Liver (tissue), 9 donors: Measurements from ENCODE around the gene JMJD4. TPM values are rescaled to one million over a fixed set of nuclear protein-coding genes. Genes with fewer than 3 reads are reported as not detected.

Experiments used
- DNase-seq: peaks from one replicate; pipeline ENCODE4 v3.0.0-alpha.2; 2017; ENCODE audit warnings: low spot score
- H3K27ac ChIP-seq, 2 donors: one replicate each; pipeline ENCODE4 v1.7.0; 2013; ENCODE audit warnings: inconsistent platforms in 2 of 2, low read length in 2 of 2, control low read depth in 1 of 2, low read depth in 1 of 2, mild to moderate bottlenecking in 1 of 2
- H3K27me3 ChIP-seq, 4 donors: one replicate each; pipeline versions ENCODE4 v1.6.1 to v1.7.0; 2013; ENCODE audit warnings: low read length in 3 of 4, inconsistent platforms in 1 of 4, mild to moderate bottlenecking in 1 of 4, moderate library complexity in 1 of 4; ENCODE audit not compliant: control insufficient read depth in 4 of 4, insufficient read depth in 4 of 4
- H3K36me3 ChIP-seq, 4 donors: one replicate each; pipeline versions ENCODE4 v1.6.1 to v1.7.0; 2013; ENCODE audit warnings: low read length in 3 of 4, mild to moderate bottlenecking in 3 of 4, low read depth in 1 of 4, moderate library complexity in 1 of 4; ENCODE audit not compliant: control insufficient read depth in 4 of 4, insufficient read depth in 3 of 4
- H3K4me1 ChIP-seq, 4 donors: one replicate each; pipeline versions ENCODE4 v1.6.1 to v1.7.0; 2013; ENCODE audit warnings: low read length in 3 of 4, mild to moderate bottlenecking in 3 of 4, moderate library complexity in 1 of 4; ENCODE audit not compliant: control insufficient read depth in 4 of 4, insufficient read depth in 4 of 4
- H3K4me3 ChIP-seq, 3 donors: one replicate each; pipeline versions ENCODE4 v1.6.1 to v1.7.0; 2013; ENCODE audit warnings: low read length in 3 of 3, control low read depth in 1 of 3, low read depth in 1 of 3, mild to moderate bottlenecking in 1 of 3
- H3K9ac ChIP-seq, 2 donors: one replicate each; pipeline ENCODE4 v1.7.0; 2013; ENCODE audit warnings: low read length in 2 of 2, mild to moderate bottlenecking in 2 of 2, moderate library complexity in 2 of 2, control low read depth in 1 of 2, low read depth in 1 of 2
- H3K9me3 ChIP-seq, 4 donors: one replicate each; pipeline versions ENCODE4 v1.6.1 to v1.7.0; 2013; ENCODE audit warnings: low read length in 3 of 4; ENCODE audit not compliant: control insufficient read depth in 4 of 4
- EGR1 ChIP-seq, 2 donors: IDR thresholded peaks; 2 replicates each; pipeline ENCODE4 v1.6.1; 2016 to 2018; ENCODE audit warnings: antibody characterized with exemption in 2 of 2, low read depth in 2 of 2
- FOXA1 ChIP-seq: IDR thresholded peaks from 2 replicates; pipeline ENCODE4 v1.6.1; 2016; ENCODE audit warnings: antibody characterized with exemption
- GABPA ChIP-seq, 2 donors: IDR thresholded peaks in 1 of 2; conservative IDR thresholded peaks in 1 of 2; 2 replicates each; pipeline ENCODE4 v1.6.1; 2016; ENCODE audit warnings: antibody characterized with exemption in 2 of 2, mild to moderate bottlenecking in 1 of 2, moderate library complexity in 1 of 2
- HNF4G ChIP-seq: IDR thresholded peaks from 2 replicates; pipeline ENCODE4 v1.6.1; 2016; ENCODE audit warnings: antibody characterized with exemption
- JUND ChIP-seq, 2 donors: IDR thresholded peaks; 2 replicates each; pipeline ENCODE4 v1.6.1; 2016; ENCODE audit warnings: antibody characterized with exemption in 2 of 2
- NR2F2 ChIP-seq: IDR thresholded peaks from 2 replicates; pipeline ENCODE4 v1.6.1; 2016; ENCODE audit warnings: antibody characterized with exemption
- RAD21 ChIP-seq, 2 donors: IDR thresholded peaks; 2 replicates each; pipeline ENCODE4 v1.6.1; 2016; ENCODE audit warnings: antibody characterized with exemption in 2 of 2, mild to moderate bottlenecking in 2 of 2
- REST ChIP-seq: IDR thresholded peaks from 2 replicates; pipeline ENCODE4 v1.6.1; 2016; ENCODE audit warnings: antibody characterized with exemption, mild to moderate bottlenecking
- RXRA ChIP-seq, 2 donors: IDR thresholded peaks; 2 replicates each; pipeline ENCODE4 v1.6.1; 2017 to 2018; ENCODE audit warnings: antibody characterized with exemption in 2 of 2, mild to moderate bottlenecking in 1 of 2
- SP1 ChIP-seq: IDR thresholded peaks from 2 replicates; pipeline ENCODE4 v1.6.1; 2018; ENCODE audit warnings: antibody characterized with exemption, mild to moderate bottlenecking
- TAF1 ChIP-seq: conservative IDR thresholded peaks from 2 replicates; pipeline ENCODE4 v1.6.1; 2016; ENCODE audit warnings: antibody characterized with exemption, mild to moderate bottlenecking
- YY1 ChIP-seq: IDR thresholded peaks from 2 replicates; pipeline ENCODE4 v1.6.1; 2016; ENCODE audit warnings: antibody characterized with exemption, mild to moderate bottlenecking
- WGBS: extraction: QIAGEN DNeasy Blood & Tissue Kit; methylation state at CpG from one replicate; pipeline ENCODE4 v1.1.7; 2013; 5-methylcytosine and 5-hydroxymethylcytosine counted together
- polyA plus RNA-seq, 2 donors: library from polyadenylated mRNA; stranded (reverse) in 1 of 2; unstranded in 1 of 2; fragments of 200-250 nt in 1 of 2; fragments of >200 nt in 1 of 2; fragmentation: Nextera tagmentation in 1 of 2; extraction: Ambion mirVana in 1 of 2; gene quantifications; one replicate each; pipeline versions ENCODE4 v1.2.1 to v1.2.3, GENCODE V29; 2013 to 2015
- total RNA-seq, 2 donors: library from RNA; depleted of rRNA; stranded (reverse); fragments of >200 nt; gene quantifications; one replicate each; pipeline ENCODE4 v1.2.3, GENCODE V29; 2014
- TF ChIP-seq, protein P1 (sequence below): IDR thresholded peaks from 2 replicates; pipeline ENCODE4 v1.6.1; 2016; ENCODE audit warnings: antibody characterized with exemption
- TF ChIP-seq, protein P2 (sequence below): IDR thresholded peaks from 2 replicates; pipeline ENCODE4 v1.6.1; 2016; ENCODE audit warnings: antibody characterized with exemption
- TF ChIP-seq, protein P3 (sequence below): IDR thresholded peaks from 2 replicates; pipeline ENCODE4 v1.6.1; 2016; ENCODE audit warnings: antibody characterized with exemption
- TF ChIP-seq, protein P4 (sequence below): fragments of 150-350 bp; IDR thresholded peaks from 2 replicates; pipeline ENCODE4 v1.5.1; 2017; ENCODE audit warnings: improper control_type of control experiment, low read depth, low read length; ENCODE audit not compliant: missing input control
- donor health status: healthy.
- donor health status: healthy.
- donor health status: healthy.
- donor health status: healthy.
- donor health status: healthy.

JMJD4 gene
- total and polyA plus RNA-seq, 4 donors, result 12.4 to 22.1 (median 14.1) TPM

- Histone ChIP-seq H3K27ac (peak overlapping the region in 1 of 2 donors; percentile 23), H3K4me1 (peaks cover 0 to 8% (median 4%) of the 10 kb centered on the region in 4 donors), H3K4me3 (no peak overlapping the region), H3K9me3 (no peaks in the 10 kb centered on the region), H3K36me3 (peaks cover 2 to 18% (median 6%) of the 10 kb centered on the region in 4 donors), H3K27me3 (no peaks in the 10 kb centered on the region), H3K9ac (no peak overlapping the region)
- 66% methylated on average over 7 of the region's 7 CpGs for WGBS
- TF ChIP-seq NR2F2, result peak; percentile 48
- TF ChIP-seq, protein P1, sequence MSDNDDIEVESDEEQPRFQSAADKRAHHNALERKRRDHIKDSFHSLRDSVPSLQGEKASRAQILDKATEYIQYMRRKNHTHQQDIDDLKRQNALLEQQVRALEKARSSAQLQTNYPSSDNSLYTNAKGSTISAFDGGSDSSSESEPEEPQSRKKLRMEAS, result no peak
- no peak for DNase-seq
Observed at GRCh38 chr1:227748496-227749182, 13.5 kb upstream of the JMJD4 start.

- peaks cover 0 to 8% (median 4%) of the 10 kb centered on the region in 4 donors for H3K4me1 ChIP-seq
- H3K4me3 ChIP-seq, result no peak overlapping the region
- H3K27ac ChIP-seq, result peak overlapping the region in 1 of 2 donors; percentile 23
- no peak for TF ChIP-seq YY1
- TF ChIP-seq, protein P2, sequence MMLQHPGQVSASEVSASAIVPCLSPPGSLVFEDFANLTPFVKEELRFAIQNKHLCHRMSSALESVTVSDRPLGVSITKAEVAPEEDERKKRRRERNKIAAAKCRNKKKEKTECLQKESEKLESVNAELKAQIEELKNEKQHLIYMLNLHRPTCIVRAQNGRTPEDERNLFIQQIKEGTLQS, result no peak
- 95% methylated on average over 18 of the region's 18 CpGs for WGBS
- peaks cover 2 to 18% (median 6%) of the 10 kb centered on the region in 4 donors for H3K36me3 ChIP-seq
- H3K9me3 ChIP-seq, result no peaks in the 10 kb centered on the region
- no peaks in the 10 kb centered on the region for H3K27me3 ChIP-seq
- no peak overlapping the region for H3K9ac ChIP-seq
- no peak for DNase-seq
Observed at GRCh38 chr1:227747948-227748495, 12.9 kb upstream of the JMJD4 start.

DNA sequence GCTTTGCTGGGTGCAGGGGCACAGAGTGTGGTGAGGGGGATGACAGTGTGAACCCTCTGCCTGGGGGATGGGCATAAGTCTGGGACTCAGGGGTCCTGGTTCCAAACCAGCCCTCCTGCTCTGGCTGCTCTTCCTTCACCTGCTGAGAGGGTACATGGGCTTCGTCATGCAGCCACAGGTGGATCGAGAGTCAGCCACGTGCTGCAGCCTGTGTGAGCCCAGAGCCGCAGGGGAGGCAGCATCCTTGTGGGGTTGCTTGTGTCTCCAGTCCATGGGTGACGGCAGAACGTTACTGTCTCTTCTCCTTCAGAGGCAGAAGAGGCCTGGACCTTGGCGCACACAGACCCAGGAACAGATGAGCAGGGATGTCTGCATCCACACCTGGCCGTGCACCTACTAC lies 12.3 kb upstream of the JMJD4 start:
- no peak overlapping the region for H3K9ac ChIP-seq
- WGBS, result 87% methylated on average over 8 of the region's 8 CpGs
- H3K9me3 ChIP-seq, result no peaks in the 10 kb centered on the region

More for the DNA sequence above, 12.3 kb upstream of the JMJD4 start:
- H3K27me3 ChIP-seq, result no peaks in the 10 kb centered on the region
- DNase-seq, result no peak
- H3K4me3 ChIP-seq, result no peak overlapping the region
- TF ChIP-seq, protein P2, result no peak
- no peak for TF ChIP-seq REST
- TF ChIP-seq GABPA (IDR thresholded peaks at IDR 0.05 in 1 of 2, conservative IDR thresholded peaks at IDR 0.05 in 1 of 2), result no peak
- no peak for TF ChIP-seq RXRA (IDR thresholded peaks at IDR 0.05)
- TF ChIP-seq, protein P3, sequence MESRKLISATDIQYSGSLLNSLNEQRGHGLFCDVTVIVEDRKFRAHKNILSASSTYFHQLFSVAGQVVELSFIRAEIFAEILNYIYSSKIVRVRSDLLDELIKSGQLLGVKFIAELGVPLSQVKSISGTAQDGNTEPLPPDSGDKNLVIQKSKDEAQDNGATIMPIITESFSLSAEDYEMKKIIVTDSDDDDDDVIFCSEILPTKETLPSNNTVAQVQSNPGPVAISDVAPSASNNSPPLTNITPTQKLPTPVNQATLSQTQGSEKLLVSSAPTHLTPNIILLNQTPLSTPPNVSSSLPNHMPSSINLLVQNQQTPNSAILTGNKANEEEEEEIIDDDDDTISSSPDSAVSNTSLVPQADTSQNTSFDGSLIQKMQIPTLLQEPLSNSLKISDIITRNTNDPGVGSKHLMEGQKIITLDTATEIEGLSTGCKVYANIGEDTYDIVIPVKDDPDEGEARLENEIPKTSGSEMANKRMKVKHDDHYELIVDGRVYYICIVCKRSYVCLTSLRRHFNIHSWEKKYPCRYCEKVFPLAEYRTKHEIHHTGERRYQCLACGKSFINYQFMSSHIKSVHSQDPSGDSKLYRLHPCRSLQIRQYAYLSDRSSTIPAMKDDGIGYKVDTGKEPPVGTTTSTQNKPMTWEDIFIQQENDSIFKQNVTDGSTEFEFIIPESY, result no peak
- TF ChIP-seq SP1, result no peak
- no peak for TF ChIP-seq FOXA1
- no peak for TF ChIP-seq TAF1
- TF ChIP-seq EGR1 (IDR thresholded peaks at IDR 0.05; ENCODE audit: low read depth in 2 of 2), result no peak
- TF ChIP-seq, protein P1, result no peak
- TF ChIP-seq RAD21 (IDR thresholded peaks at IDR 0.05), result no peak
- no peak for TF ChIP-seq YY1
- TF ChIP-seq, protein P4, sequence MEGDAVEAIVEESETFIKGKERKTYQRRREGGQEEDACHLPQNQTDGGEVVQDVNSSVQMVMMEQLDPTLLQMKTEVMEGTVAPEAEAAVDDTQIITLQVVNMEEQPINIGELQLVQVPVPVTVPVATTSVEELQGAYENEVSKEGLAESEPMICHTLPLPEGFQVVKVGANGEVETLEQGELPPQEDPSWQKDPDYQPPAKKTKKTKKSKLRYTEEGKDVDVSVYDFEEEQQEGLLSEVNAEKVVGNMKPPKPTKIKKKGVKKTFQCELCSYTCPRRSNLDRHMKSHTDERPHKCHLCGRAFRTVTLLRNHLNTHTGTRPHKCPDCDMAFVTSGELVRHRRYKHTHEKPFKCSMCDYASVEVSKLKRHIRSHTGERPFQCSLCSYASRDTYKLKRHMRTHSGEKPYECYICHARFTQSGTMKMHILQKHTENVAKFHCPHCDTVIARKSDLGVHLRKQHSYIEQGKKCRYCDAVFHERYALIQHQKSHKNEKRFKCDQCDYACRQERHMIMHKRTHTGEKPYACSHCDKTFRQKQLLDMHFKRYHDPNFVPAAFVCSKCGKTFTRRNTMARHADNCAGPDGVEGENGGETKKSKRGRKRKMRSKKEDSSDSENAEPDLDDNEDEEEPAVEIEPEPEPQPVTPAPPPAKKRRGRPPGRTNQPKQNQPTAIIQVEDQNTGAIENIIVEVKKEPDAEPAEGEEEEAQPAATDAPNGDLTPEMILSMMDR, result no peak
- TF ChIP-seq NR2F2, result no peak
- no peak for TF ChIP-seq JUND (IDR thresholded peaks at IDR 0.05)
- TF ChIP-seq HNF4G, result no peak
- H3K36me3 ChIP-seq, result peaks cover 2 to 18% (median 6%) of the 10 kb centered on the region in 4 donors
- no peak overlapping the region for H3K27ac ChIP-seq
- peaks cover 0 to 8% (median 4%) of the 10 kb centered on the region in 4 donors for H3K4me1 ChIP-seq
